Effector CD4-positive, alpha-beta T cell (primary cell): ENCODE results near the gene ATPAF1.

Experiments used
- DNase-seq: peaks from one replicate; pipeline ENCODE4 v3.0.0-alpha.2; 2020

The ATPAF1 gene

GRCh38 chr1:46582972-46583371, 85.2 kb downstream of the ATPAF1 start:
- DNase-seq: no peak
